ENCODE measurements around the gene TAF6. TPM values are rescaled to one million over a fixed set of nuclear protein-coding genes. Genes with fewer than 3 reads are reported as not detected.

The TAF6 gene
- total and polyA plus RNA-seq, 2 of the 4 experiments (the other 2 are of a cell fraction): 11.3 to 55.3 TPM

DNA sequence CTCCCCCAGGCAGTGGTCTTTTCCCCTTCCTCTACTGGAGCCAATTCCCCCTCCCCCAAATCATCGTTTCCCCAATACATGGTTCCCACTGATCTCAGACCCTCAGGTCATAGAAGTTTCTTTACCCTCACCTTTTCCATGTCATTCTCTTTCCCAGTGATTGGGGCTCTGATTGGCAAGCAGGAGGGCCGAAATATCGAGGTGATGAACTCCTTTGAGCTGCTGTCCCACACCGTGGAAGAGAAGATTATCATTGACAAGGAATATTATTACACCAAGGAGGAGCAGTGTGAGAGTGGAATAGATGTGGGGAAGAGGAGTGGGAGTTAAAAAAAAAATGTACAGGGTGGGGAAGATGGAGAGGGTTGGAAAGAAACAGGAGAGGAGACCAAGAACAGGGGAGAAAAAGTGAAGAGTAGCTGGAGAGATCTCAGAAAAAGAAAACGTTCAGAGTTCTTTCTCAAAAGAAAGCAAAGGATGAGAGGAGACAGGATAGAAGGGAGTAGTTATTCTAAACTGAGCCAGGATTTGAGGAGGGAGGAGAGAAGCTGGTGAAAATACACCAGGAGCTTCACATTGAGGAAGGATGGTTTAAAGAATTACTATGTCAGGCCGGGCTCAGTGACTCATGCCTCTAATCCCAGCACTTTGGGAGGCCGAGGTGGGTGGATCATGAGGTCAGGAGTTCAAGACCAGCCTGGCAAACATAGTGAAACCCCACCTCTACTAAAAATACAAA is 29.5 kb downstream of the TAF6 start:
- Histone ChIP-seq H3K23ac (ENCODE audit: low read depth, low read length) (peak overlapping the region; percentile 99), H3K18ac (ENCODE audit: low read depth, low read length) (peak overlapping the region; percentile 39), H3K27ac (ENCODE audit: insufficient read depth, low read length) (peak overlapping the region; percentile 100), H2BK20ac (ENCODE audit: low read depth, low read length) (peak overlapping the region; percentile 54; the same call in 1 of the 2 replicates), H2AFZ (replicated peaks; ENCODE audit: low read length, poor library complexity) (peak overlapping the region; percentile 92), H3K14ac (replicated peaks; ENCODE audit: low read depth, low read length) (peak overlapping the region; percentile 99), H3K36me3 (ENCODE audit: control insufficient read depth, insufficient read depth, low read length) (peaks cover 41% of the 10 kb centered on the region), H4K20me1 (ENCODE audit: insufficient read depth, low read length) (peaks cover 15% of the 10 kb centered on the region; the same call in 1 of the 2 replicates), H2BK15ac (ENCODE audit: low read depth, low read length) (peak overlapping the region; percentile 95; the same call in 2 of the 3 replicates), H4K5ac (ENCODE audit: low read depth, low read length) (peak overlapping the region; percentile 95), H3K4me1 (ENCODE audit: control insufficient read depth, insufficient read depth, low read length) (peaks cover 18% of the 10 kb centered on the region), H3K79me1 (ENCODE audit: low read depth in 1 of 2, low read length in 2 of 2) (peaks cover 27 to 58% of the 10 kb centered on the region in 2 experiments), H3K4me2 (ENCODE audit: low read depth, low read length) (peak overlapping the region; percentile 97), H2BK120ac (ENCODE audit: low read depth, low read length) (peak overlapping the region; percentile 91), H3K4me3 (ENCODE audit: insufficient read depth, low read depth, low read length) (peak overlapping the region; percentile 97), H2AK5ac (ENCODE audit: low read depth, low read length) (peak overlapping the region; percentile 98), H4K8ac (ENCODE audit: low read depth in 2 of 2, low read length in 2 of 2) (peak overlapping the region; percentile 97), H2BK5ac (ENCODE audit: low read depth, low read length, poor library complexity, severe bottlenecking) (peak overlapping the region; percentile 92), H4K91ac (ENCODE audit: insufficient read depth, low read depth, low read length) (peak overlapping the region; percentile 96), H3K56ac (ENCODE audit: extremely low read depth, insufficient read depth, low read length) (peak overlapping the region; percentile 96), H3K9me1 (ENCODE audit: insufficient read depth, low read length) (peaks cover 13% of the 10 kb centered on the region), H3K4ac (ENCODE audit: low read depth, low read length) (peak overlapping the region; percentile 99), H2AK9ac (replicated peaks; ENCODE audit: low read depth, low read length, poor library complexity) (peak overlapping the region; percentile 98), H3K9me3 (ENCODE audit: control insufficient read depth, insufficient read depth, low read length) (no peaks in the 10 kb centered on the region), H3K9ac (ENCODE audit: low read depth, low read length) (peak overlapping the region; percentile 100), H3K27me3 (ENCODE audit: control insufficient read depth, insufficient read depth, low read length) (no peaks in the 10 kb centered on the region)
- dilution Hi-C loops (cut with HindIII; ENCODE audit: low sequenced_read_pairs, unreplicated experiment): no loop called here
- 9% methylated on average over 1 of the region's 7 CpGs; no CpG with 5 or more reads in 1 of the 2 experiments for WGBS, 2 experiments (ENCODE audit: extremely low coverage in 2 of 2, insufficient read length in 1 of 2)
- ATAC-seq (ENCODE audit: low read depth) (peak; percentile 5; the same call in 1 of the 2 replicates), DNase-seq (peak; percentile 47)
- in situ Hi-C loops (cut with MboI; ENCODE audit: low sequenced_read_pairs): no loop called here
- CTCF ChIA-PET: interaction anchor here (0.7 to 1.6 kb wide), 3 partner anchors 11 to 58 kb away, joined by 5 read pairs; no protein-coding TSS in a partner anchor
- BruUV-seq (replicated peaks): no TSS peak
- intact Hi-C loops (cut with micrococcal nuclease): loop anchor here (1.0 kb wide), 1 partner anchor 11 kb away; no protein-coding TSS in a partner anchor
- POLR2A ChIA-PET (ENCODE audit: unreplicated experiment): interaction anchor here (0.5 to 1.1 kb wide), 2 partner anchors 12 to 374 kb away, joined by 5 to 7 read pairs; no protein-coding TSS in a partner anchor
- TF ChIP-seq ELK1 (IDR thresholded peaks at IDR 0.05; ENCODE audit: borderline replicate concordance, low read depth, low read length) (no peak), NFE2L2 (IDR thresholded peaks at IDR 0.05; ENCODE audit: low read depth, low read length) (no peak), CHD1 (IDR thresholded peaks at IDR 0.05; ENCODE audit: low read depth, low read length) (no peak), FOS (IDR thresholded peaks at IDR 0.05; ENCODE audit: low read depth, low read length) (no peak), RFX5 (IDR thresholded peaks at IDR 0.05; ENCODE audit: low read depth, low read length) (no peak), USF2 (IDR thresholded peaks at IDR 0.05; ENCODE audit: low read depth, low read length) (no peak)
- TF ChIP-seq, protein P1, sequence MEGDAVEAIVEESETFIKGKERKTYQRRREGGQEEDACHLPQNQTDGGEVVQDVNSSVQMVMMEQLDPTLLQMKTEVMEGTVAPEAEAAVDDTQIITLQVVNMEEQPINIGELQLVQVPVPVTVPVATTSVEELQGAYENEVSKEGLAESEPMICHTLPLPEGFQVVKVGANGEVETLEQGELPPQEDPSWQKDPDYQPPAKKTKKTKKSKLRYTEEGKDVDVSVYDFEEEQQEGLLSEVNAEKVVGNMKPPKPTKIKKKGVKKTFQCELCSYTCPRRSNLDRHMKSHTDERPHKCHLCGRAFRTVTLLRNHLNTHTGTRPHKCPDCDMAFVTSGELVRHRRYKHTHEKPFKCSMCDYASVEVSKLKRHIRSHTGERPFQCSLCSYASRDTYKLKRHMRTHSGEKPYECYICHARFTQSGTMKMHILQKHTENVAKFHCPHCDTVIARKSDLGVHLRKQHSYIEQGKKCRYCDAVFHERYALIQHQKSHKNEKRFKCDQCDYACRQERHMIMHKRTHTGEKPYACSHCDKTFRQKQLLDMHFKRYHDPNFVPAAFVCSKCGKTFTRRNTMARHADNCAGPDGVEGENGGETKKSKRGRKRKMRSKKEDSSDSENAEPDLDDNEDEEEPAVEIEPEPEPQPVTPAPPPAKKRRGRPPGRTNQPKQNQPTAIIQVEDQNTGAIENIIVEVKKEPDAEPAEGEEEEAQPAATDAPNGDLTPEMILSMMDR (conservative IDR thresholded peaks at IDR 0.05; ENCODE audit: low read depth, low read length): no peak
